ENCODE data around the gene PRKD1.

PRKD1 gene

Small RNA genes within 50 kb of the gene (small RNA-seq; reads per million reads assigned to genes)
- 0 reads per million in 2 experiments for gene RNU6-1234P
